RPMI8226 (cell line): Measurements from ENCODE around the gene SLC12A6.
A peak's percentile ranks its signal among the peaks of the same experiment; 100 is the strongest.
"Not testable (repeated sequence)": the region's sequence is repeated elsewhere in the genome, so short reads cannot be mapped to it uniquely, and the experiment has no call there.

Experiments
- DNase-seq: peaks from one replicate; pipeline ENCODE4 v3.0.0-alpha.2; 2015

SLC12A6 gene

GRCh38 chr15:34248190-34248589 is 89.4 kb downstream of the SLC12A6 start:
- DNase-seq = no peak

- DNase-seq = no peak
These were observed 91.2 kb downstream of the SLC12A6 start for GRCh38 chr15:34246276-34246976.

- no peak for DNase-seq
These were observed 94.4 kb downstream of the SLC12A6 start for GRCh38 chr15:34243226-34243625.

GRCh38 chr15:34242331-34242710 is 95.3 kb downstream of the SLC12A6 start:
- DNase-seq = no peak

- DNase-seq = peak; percentile 21
These were observed 95.9 kb downstream of the SLC12A6 start for GRCh38 chr15:34241376-34242330.

- DNase-seq = no peak
These were observed 97.0 kb downstream of the SLC12A6 start for GRCh38 chr15:34240537-34240936.

GRCh38 chr15:34239151-34239808 is 98.3 kb downstream of the SLC12A6 start:
- DNase-seq = no peak

GRCh38 chr15:34233614-34234013 is 104.0 kb downstream of the SLC12A6 start:
- DNase-seq = no peak

GRCh38 chr15:34223904-34224596 is 113.5 kb downstream of the SLC12A6 start:
- peak; percentile 16 for DNase-seq

- DNase-seq = no peak
These were observed 119.9 kb downstream of the SLC12A6 start for GRCh38 chr15:34217587-34218225.

- no peak for DNase-seq
These were observed 120.9 kb downstream of the SLC12A6 start for GRCh38 chr15:34216527-34217270.

- no peak for DNase-seq
These were observed 123.4 kb downstream of the SLC12A6 start for GRCh38 chr15:34214135-34214534.

- DNase-seq = no peak
These were observed 123.9 kb downstream of the SLC12A6 start for GRCh38 chr15:34213690-34214089.

GRCh38 chr15:34209421-34210282 is 127.9 kb downstream of the SLC12A6 start, which contains the start of gene KATNBL1:
Gene KATNBL1, minus strand, starts transcription at chr15:34210096. Its CDS starts 46,420 bp downstream, at chr15:34163676.
- DNase-seq = peak; percentile 96

- no peak for DNase-seq
These were observed 131.6 kb downstream of the SLC12A6 start for GRCh38 chr15:34206011-34206410.

GRCh38 chr15:34203936-34204335 is 133.6 kb downstream of the SLC12A6 start:
- no peak for DNase-seq

- no peak for DNase-seq
These were observed 134.3 kb downstream of the SLC12A6 start for GRCh38 chr15:34203305-34203704.

GRCh38 chr15:34193272-34193671 is 144.3 kb downstream of the SLC12A6 start:
- DNase-seq = not testable (repeated sequence)

GRCh38 chr15:34188711-34189110 is 148.9 kb downstream of the SLC12A6 start:
- DNase-seq = no peak

- DNase-seq = no peak
These were observed 151.9 kb downstream of the SLC12A6 start for GRCh38 chr15:34185666-34186065.
